ENCODE data around the gene KRTAP5-2. TPM values are rescaled to one million over a fixed set of nuclear protein-coding genes. Genes with fewer than 3 reads are reported as not detected.
"Not testable (repeated sequence)": the region's sequence is repeated elsewhere in the genome, so short reads cannot be mapped to it uniquely, and the experiment has no call there.

KRTAP5-2 gene
- total RNA-seq, 1 donor from 2014 or later: not detected

DNA sequence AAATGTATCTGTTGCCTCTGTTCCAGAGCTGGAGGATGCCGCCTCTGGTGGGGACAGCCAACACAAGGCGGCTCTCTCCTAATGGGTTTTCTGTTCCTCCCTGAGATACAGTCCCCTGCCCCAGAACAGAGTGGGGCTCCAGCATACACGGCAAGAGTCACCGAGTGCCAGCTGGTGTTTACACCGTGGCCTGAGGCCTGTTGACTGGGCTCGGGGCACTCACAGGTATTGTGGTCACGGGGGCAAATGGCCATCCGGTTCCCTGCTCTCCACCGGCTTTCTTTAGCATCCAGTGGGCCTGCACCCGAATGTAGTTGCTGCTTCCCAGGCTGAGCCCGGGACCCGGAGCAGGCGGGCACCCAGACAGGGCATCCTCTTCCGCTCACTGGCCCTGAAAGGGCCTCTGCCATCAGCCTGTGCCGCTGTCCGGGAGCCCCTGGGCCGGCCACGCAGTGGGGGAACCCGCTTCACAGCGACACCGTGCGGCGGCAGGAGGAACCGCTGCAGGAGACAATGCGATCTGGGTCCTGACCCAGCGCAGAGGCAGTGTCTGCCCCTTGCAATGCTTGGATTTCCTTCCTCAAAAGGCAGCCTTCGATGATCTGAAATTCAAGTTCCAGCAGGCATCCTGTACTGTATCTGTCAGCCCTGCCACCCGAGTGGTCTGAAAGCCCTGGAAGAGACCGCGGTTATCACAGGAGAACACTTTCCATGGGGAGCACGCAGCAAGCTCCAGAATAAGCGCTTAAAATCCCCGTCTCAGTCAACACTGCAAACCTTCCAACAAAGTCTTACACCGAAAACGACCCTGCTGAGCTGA, 30.6 kb upstream of the KRTAP5-2 start:
- DNase-seq (ENCODE audit: low spot score): no peak

DNA sequence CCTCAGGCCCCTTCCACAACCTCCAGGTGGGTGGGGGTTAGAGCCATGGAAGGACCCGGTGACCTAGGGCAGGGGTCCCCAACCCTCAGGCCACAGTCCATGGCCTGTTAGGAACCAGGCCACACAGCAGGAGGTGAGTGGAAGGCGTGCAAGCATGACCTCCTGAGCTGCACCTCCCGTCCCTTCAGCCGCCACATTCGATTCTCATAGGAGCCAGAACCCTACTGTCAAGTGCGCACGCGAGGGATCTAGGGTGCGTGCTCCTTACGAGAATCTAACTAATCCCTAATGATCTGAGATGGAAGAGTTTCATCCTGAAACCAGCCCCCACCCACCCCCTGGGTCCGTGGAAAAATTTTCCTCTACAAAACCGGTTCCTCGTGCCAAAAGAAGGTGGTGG, 27.4 kb upstream of the KRTAP5-2 start:
- no peak for DNase-seq (ENCODE audit: low spot score)

DNA sequence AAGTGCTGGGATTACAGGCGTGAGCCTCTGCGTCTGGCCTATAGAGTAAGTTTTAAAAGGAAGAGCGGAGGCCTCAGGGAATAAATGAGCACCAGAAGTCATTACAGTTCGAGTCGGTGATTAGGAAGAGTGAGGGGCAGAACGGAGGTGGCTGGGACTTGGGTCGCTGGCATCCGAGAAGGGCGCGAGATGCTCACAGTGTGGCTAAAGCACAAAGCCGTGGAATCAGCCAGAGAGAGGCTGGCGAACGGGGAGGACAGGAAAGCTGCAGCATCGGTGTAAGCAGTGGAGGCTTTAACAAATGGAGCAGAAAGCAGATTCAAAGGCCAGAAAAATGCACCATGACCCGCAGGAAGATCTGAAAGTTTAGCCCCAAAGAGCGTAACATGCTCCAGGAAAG, 26.5 kb upstream of the KRTAP5-2 start:
- no peak for DNase-seq (ENCODE audit: low spot score)

DNA sequence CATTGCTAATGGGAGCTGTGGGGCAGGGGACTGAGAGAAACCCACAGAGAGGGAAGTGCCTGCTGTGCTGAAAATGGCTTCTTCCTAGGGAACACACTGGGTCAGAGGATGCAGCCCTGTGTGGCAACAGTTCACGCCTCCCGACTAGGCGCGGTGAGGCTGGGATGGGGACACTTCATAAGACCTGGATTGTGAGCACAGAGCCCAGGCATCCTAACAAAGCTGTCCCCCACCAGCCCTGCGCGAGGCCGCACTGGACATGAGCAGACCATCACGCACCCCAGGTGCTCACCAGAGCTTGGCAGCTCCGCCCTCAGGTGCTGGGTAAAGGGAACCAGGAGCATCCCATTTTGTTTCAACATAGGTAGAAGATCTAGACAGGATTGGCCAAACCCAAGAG, 25.6 kb upstream of the KRTAP5-2 start:
- peak; percentile 85 for DNase-seq (ENCODE audit: low spot score)

DNA sequence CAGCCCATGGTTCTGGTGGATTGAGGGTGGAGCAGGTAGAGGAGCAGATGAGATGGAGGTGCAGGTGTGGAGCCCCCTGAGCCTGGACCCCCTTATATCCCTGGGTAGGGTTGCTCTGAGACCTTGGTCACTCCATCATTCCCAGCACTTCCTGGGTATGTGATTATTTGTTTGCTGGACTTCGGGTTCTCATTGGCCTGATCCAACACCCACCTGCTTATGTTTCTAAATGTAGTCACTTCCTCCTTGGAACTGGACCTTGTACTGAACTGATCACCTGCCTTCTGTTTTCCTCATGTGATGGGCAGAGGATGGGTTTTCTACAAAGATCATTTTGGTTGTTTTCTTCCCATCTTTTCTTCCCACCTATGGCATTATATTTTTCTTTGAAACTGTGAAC, 24.0 kb upstream of the KRTAP5-2 start, which contains the start of gene KRTAP5-4:
Gene KRTAP5-4 (minus strand): TSS at position 53 of the 400 bp plus-strand sequence. CDS start 45 bp downstream, at position 8.
- DNase-seq (ENCODE audit: low spot score): no peak

DNA sequence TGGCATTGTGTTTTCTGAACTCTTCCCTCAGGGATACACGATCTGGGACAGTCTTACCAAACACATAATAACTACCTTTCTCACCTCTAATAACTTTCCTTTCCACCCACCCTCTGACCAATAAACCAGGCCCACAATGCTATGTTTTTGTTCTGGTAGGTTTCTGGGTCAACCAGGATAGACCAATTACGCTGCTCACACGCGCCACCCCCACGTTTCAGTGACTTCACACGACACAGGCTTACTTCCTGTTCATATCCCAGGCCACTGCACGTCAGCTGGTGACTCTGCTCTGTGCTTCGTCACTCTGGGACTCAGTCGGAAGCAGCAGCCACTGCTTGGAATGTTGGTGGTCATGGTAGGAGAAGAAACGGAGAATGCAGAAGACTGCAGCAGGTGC, 21.4 kb upstream of the KRTAP5-2 start:
- DNase-seq (ENCODE audit: low spot score): peak; percentile 64

DNA sequence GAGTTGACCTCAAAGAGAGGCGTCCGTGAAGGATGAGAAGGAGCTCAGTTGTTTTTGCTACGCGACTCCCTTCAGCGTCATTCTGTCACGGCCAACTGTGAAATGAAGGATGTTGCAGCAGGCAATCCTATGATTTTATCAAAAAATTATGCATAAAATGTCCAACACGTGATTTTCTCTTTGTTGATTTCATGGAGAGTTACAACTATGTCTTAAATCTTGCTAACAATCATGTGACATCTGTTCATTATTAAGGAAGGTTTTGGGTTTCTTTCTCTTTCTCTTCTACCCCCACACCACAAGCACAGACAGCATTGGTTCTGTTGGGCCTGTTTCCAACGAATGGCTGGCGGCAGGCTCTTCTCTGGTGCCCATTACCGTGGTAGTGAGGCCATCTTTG, 20.1 kb upstream of the KRTAP5-2 start:
- DNase-seq (ENCODE audit: low spot score): no peak

DNA sequence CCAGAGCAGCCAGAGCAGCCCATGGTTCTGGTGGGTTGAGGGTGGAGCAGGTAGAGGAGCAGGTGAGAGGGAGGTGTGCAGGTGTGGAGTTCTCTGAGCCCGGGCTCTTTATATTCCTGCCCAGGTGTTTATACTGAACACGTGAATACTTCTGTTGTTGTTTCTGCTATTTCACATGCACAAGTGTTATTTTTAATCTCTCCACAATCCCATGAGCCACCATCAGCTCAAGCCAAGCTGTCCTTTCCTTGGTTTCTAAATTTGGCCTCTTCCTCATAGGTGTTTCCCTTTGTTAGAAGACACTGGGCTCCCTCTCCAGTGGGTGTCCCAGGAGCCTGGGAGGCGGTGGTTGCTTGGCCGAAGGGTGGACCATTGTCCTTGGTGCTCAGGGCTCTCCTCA, 10.3 kb upstream of the KRTAP5-2 start, which contains the start of gene KRTAP5-3:
Gene KRTAP5-3 (minus strand): TSS at position 101 of the 400 bp plus-strand sequence. CDS start 78 bp downstream, at position 23.
- DNase-seq (ENCODE audit: low spot score): no peak

DNA sequence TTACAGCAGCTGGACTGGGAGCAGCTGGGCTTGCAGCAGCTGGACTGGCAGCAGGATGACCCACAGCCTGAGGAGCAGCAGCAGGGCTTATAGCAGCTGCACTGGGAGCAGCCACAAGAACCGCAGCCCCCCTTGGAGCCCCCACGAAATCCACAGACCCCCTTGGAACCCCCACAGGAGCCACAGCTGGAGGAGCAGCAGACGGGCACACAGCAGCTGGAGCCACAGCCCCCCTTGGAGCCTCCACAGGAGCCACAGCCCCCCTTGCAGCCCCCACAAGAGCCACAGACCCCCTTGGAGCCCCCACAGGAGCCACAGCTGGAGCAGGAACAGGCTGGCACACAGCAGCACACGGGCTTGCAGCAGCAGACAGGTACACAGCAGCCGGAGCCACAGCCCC, 9.8 kb upstream of the KRTAP5-2 start:
- DNase-seq (ENCODE audit: low spot score): not testable (repeated sequence)

DNA sequence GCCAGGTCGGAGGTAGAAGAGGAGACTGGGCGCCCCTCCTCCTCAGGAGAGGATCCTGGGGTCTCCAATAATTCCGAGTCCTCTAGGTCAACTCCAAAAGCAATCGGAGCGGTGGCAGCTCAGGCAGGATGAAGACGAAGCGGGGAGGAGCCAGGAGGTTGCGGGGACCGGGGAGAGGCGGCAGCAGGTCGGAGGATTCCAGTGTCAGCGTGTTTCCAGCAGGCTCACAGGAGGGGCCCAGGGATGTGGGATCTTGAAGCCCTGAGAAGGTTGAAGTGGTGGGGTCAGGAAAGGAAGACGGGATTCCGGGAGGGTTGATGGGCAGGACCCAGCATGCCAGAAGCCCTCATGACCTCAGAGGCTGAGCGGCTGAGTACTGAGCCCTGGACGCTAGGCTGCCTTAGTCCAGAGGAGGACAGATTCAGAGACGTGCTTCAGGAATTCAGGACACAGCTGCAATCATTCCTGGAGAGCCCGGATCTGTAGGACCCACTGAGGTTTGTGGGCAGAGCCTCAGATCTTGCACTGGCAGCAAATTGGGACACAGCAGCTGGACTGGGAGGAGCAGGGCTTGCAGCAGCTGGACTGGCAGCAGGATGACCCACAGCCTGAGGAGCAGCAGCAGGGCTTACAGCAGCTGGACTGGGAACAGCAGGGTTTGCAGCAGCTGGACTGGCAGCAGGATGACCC, 9.2 kb upstream of the KRTAP5-2 start:
- DNase-seq (ENCODE audit: low spot score): not testable (repeated sequence)

DNA sequence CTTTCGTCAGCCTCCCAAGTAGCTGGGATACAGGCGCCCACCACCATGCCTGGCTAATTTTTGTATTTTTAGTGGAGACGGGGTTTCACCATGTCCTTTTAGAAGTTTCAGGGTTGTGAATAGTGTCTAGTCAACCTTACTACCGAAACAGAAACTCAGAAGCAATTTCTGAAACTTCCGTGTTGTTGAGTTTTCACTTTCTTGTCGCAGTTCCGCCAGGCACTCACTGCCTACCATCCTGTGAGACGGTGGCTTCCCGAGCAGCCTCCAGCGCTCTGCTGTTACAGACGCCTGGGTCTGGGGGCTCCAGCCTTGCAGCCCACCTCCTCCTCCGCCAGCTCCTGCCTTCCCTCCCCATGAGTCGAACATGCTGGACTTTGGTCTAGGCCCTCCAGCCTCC, 7.8 kb upstream of the KRTAP5-2 start:
- DNase-seq (ENCODE audit: low spot score): not testable (repeated sequence)

DNA sequence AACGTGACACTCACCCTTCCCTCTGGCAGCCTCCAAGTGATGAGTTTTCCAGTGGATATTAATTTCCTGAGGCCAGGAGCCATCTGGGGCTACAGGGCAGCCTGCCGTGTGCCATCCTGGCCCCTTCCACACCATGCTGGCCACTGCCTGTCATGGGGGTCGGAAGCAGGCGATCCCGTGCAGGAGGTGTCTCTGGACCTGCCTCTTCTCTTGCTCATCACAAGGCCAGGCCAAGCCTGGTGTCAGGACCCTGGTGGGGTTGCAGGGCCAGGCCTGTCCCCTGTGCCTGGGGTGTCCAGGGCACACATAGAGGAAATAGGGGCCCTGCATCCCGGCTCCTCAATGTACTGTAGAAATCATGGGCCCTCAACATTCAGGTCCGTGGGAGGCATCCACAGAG, 6.6 kb upstream of the KRTAP5-2 start:
- no peak for DNase-seq (ENCODE audit: low spot score)

DNA sequence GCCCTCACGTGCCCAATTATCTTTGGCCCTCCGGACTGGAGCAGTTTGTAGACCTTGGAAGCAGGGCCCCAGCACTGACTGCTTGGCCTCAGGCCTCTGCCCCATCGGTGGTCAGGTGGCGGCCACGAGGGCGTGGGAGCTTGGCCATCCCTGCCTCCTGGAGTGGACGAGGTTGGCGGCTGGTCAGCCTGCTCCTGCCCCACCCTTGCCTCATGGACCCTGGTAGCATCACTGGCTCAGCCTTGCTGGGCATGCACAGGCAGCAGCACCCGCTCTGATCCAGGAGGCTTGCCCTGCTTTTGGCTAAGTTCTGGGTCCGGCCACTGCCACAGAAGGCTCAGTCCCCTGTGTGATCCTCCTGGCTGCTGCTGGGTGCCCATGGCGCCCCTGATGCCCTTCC, 6.1 kb upstream of the KRTAP5-2 start:
- DNase-seq (ENCODE audit: low spot score): no peak

DNA sequence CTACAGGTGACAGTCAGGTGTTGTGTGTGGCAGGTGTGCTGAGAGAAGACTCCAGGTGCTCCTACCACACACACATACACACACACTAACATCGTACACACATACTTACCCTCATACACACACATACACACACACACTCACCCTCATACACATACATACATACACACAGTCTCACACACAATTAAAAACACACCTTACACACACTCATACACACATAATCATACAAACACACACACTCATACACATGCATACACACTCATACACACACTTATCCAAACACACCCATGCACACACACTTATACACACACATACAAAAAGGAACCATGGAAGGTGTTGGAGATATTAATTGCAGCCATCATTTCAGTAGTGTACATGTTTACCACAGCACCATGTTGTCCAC, 5.5 kb upstream of the KRTAP5-2 start:
- DNase-seq (ENCODE audit: low spot score): no peak

DNA sequence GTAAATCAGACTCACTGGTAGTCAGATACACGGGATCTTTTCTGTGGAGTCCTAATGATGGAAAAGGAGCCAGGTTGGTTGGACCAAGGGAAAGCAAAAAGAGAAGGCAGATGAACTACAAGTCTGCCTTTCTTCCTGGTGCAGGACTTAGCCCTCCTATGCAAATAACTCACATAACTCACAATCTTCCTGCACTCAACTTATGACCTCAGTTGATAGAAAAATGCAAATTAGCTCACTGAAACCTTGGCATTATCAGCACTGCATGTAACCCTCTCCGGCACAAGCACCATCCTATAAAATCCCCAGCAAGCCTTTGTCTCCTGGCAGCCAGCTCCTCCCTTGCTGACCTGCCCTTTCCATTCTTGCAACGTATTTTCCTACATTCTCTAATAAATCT, 3.6 kb upstream of the KRTAP5-2 start:
- DNase-seq (ENCODE audit: low spot score): not testable (repeated sequence)

DNA sequence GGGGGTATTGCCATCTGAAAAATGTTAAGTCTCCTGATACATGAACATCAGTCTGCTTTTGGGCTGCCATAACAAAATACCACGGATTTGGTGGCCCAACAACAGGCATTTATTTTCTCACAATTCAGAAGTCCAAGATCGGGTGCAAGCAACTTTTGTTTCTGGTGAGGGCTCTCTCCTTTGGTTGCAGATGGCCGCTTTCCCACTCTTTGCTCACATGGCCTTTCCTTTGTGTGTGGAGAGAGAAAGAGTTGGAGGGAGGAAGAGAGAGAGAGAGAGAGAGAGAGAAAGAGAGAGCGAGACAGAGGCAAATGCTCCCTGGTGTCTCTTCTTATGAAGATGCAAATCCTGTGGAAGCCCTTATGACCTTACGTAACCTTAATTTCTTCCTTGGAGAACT, 2.5 kb upstream of the KRTAP5-2 start:
- no peak for DNase-seq (ENCODE audit: low spot score)

DNA sequence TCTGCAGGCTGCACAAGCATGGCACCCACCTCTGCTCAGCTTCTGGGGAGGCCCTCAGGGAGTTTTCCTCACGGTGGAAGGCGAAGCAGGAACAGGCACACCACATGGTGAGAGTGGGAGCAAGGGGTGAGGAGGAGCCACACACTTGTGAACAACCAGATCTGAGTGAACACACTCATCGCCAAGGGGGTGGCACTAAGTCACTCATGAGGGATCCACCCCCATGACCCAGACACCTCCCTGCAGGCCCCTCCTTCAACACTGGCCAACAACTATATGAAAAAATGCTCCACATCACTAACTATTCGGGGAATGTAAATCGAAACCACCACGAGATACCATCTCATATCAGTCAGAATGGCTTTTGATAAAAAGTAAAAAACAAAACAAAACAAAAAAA, 722 bp upstream of the KRTAP5-2 start:
- DNase-seq (ENCODE audit: low spot score): no peak

DNA sequence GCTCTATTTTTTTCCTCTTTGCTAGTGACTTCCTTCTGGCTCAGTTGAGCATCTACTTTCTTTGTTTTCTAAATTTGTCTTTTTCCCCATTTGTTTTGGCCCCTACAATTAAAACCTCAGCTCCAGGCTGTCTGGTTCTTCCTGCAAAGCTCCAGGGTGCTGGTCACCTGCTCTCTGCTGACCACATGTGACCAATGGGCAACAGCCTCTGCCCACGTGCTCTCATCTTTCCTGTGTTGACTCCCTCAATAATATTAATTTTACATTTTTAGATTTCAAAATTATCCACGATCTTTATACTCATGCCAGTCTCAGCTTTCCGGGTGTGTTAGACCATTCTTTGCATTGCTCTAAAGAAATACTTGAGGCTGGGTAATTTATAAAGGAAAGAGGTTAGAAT, 312 bp upstream of the KRTAP5-2 start:
- not testable (repeated sequence) for DNase-seq (ENCODE audit: low spot score)

DNA sequence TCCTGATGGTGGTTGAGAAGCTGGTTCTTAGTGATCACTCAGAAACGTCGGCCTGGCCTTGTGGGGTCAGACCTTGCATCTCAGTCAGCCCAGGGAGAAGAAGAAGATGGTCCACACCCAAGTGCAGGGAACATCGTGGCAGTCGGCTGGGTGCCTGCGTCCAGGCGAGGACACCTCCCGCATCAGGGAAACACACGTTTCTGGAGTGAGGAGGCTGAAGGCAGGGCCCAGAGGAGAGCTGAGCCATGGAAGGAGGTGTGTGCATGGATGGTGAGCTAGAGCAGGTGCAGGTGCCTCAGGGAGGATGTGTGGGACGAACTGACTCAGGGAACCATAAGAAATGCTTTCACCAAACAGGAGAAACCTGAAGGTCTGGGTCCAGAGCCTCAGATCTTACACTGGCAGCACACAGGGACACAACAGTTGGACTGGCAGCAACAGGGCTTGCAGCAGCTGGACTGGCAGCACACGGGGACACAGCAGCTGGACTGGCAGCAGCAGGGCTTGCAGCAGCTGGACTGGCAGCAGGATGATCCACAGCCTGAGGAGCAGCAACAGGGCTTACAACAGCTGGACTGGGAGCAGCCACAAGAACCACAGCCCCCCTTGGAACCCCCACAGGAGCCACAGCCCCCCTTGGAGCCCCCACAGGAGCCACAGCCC, 632 bp downstream of the KRTAP5-2 start:
- no peak for DNase-seq (ENCODE audit: low spot score)

DNA sequence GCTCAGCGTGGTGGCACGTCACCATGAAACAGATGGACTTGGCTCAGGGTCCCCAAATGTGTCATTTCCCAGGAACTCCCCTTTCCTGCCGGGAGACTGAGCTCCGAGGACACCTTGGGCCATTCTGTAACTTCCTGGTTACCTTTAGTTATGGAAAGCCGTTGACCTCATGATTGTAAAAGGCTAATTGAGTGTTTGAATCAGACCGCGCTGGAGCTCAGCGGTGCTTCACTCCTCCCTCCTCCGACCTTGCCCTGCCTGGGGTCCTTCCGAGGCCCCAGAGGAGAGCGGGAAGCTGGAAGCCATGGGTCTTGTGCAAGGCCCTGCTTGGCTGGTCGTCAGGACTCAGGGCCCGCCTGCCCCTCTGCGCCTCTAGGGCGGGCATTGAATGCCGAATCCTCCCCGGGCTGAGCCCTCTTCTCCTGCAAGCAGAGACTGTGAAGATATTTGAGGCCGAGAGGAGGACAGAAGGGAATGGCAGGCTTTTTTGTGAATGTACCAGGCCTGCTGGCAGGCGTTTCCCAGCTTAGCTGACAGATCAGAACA, 1.4 kb downstream of the KRTAP5-2 start:
- not testable (repeated sequence) for DNase-seq (ENCODE audit: low spot score)

DNA sequence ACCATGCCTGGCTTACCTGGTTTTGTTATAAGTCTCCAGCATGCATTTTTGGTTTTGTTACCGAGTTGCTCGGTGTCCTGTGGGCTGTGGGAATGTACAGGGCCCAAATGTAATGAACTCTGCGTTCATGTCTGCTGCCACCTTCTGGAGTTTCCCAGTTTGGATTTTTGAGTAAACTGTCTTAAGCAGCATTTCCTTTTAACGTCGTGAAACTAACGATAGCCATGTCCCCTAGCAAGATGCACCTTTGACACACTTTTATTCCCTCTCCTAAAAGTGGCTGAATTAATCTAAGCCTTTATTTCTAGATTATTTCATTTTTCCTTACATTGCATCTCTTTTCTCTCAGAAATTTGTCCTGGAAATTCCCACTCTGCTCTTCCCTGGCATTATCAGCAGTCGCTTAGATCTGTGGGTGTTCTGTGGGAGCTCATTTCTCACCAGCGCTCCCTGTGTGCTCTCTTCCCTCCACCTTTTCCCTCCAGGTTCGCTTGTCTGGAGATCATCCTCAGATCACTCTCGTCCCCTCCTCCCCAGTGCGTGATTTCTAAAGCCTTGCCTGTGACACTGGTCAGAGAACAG, 2.0 kb downstream of the KRTAP5-2 start:
- not testable (repeated sequence) for DNase-seq (ENCODE audit: low spot score)
